HEK293 (cell line): ENCODE data around the gene IQSEC1.

Experiments
- HOXD13 ChIP-seq: sonication (generic); formaldehyde crosslinking; IDR thresholded peaks from 2 replicates; pipeline ENCODE4 v1.8.0; 2022; ENCODE audit warnings: missing genetic modification reagents, borderline replicate concordance
- SP2 ChIP-seq: fragments of 450-650 bp; formaldehyde crosslinking; IDR thresholded peaks from 2 replicates; pipeline ENCODE4 v1.5.1; 2016; ENCODE audit warnings: missing biosample characterization, missing genetic modification characterization
- ZNF140 ChIP-seq: fragments of 450-650 bp; formaldehyde crosslinking; IDR thresholded peaks from 2 replicates; pipeline ENCODE4 v1.5.1; 2016; ENCODE audit warnings: missing biosample characterization, missing genetic modification characterization
- ZNF157 ChIP-seq: fragments of 450-650 bp; formaldehyde crosslinking; IDR thresholded peaks from 2 replicates; pipeline ENCODE4 v1.5.1; 2016; ENCODE audit warnings: missing biosample characterization, missing genetic modification characterization
- ZNF350 ChIP-seq: fragments of 450-650 bp; formaldehyde crosslinking; IDR thresholded peaks from 2 replicates; pipeline ENCODE4 v1.5.0; 2017; ENCODE audit warnings: missing biosample characterization, mild to moderate bottlenecking, missing genetic modification characterization
- ZNF596 ChIP-seq: fragments of 450-650 bp; IDR thresholded peaks from 2 replicates; pipeline ENCODE4 v1.5.0; 2018; ENCODE audit warnings: missing biosample characterization, mild to moderate bottlenecking, missing genetic modification characterization, moderate library complexity
- TF ChIP-seq, protein P1 (sequence below): fragments of 450-650 bp; formaldehyde crosslinking; IDR thresholded peaks from 2 replicates; pipeline ENCODE4 v1.5.1; 2016; ENCODE audit warnings: missing biosample characterization, missing genetic modification characterization

DNA sequence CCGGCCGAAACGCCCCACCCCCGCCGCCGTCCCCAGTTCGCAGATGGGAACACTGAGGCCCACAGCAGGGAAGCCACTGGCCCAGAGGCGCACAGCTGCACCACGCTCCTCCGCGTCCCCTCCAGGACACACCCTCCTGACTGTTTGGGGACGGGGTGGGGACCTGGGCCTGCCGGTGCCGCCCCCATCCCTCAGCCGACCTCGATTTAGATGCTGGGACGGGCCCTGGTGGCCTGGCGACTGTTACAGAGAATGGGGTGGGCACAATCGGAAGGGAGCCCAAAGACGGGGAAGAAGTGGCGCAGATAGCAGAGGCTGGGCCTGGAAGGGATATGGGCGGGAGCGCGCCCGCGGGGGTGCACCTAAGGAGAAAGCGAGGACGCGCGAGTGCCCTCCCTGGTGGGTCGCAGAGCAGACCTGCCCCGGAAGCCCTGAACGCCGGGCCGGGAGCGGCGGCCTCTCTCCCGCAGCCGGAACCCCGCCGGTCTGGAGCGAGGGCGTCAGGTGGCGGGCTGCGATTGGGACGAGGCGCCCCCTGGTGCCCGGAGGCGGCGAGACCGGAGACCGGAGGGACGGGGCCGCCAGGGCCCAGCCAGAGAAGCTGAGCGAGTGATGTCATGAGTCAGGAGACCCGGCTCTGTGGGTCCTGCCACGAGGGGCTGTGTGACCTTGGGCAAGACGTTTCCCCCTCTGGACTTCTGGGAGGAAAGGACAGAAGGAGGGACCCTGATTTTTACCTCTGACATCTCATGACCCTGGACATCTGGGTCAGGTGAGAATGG, 78.4 kb downstream of the IQSEC1 start:
- TF ChIP-seq HOXD13 (no peak), ZNF157 (tag by site-specific recombination) (no peak), SP2 (tag by site-specific recombination) (peak; percentile 91), ZNF596 (peak; percentile 63; the same call in 1 of the 2 replicates), ZNF350 (tag by site-specific recombination) (no peak), ZNF140 (tag by site-specific recombination) (no peak)
- TF ChIP-seq, protein P1, sequence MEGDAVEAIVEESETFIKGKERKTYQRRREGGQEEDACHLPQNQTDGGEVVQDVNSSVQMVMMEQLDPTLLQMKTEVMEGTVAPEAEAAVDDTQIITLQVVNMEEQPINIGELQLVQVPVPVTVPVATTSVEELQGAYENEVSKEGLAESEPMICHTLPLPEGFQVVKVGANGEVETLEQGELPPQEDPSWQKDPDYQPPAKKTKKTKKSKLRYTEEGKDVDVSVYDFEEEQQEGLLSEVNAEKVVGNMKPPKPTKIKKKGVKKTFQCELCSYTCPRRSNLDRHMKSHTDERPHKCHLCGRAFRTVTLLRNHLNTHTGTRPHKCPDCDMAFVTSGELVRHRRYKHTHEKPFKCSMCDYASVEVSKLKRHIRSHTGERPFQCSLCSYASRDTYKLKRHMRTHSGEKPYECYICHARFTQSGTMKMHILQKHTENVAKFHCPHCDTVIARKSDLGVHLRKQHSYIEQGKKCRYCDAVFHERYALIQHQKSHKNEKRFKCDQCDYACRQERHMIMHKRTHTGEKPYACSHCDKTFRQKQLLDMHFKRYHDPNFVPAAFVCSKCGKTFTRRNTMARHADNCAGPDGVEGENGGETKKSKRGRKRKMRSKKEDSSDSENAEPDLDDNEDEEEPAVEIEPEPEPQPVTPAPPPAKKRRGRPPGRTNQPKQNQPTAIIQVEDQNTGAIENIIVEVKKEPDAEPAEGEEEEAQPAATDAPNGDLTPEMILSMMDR = peak; percentile 98
